ENCODE results near the gene TFEB.

TFEB gene

DNA sequence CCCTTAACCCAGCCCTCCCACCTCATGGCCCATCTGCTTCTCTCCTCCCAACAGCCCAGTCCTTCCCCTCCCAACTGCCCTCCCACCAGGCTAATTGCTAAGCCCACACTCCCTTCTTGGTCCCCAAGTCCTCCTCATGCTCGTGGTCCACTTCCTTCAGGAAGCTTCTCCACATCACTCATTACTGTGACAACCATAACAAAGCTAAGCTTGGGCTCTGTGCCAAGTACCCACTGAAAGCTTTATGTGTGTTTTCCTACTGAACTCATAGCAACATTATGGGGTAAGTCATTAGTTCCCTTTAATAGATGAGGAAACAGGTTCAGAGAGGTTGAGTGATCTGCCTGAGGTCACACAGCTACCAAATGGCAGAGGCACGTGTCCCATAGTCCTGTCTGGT, 28.1 kb upstream of the TFEB start:
- DNase-seq: no peak

DNA sequence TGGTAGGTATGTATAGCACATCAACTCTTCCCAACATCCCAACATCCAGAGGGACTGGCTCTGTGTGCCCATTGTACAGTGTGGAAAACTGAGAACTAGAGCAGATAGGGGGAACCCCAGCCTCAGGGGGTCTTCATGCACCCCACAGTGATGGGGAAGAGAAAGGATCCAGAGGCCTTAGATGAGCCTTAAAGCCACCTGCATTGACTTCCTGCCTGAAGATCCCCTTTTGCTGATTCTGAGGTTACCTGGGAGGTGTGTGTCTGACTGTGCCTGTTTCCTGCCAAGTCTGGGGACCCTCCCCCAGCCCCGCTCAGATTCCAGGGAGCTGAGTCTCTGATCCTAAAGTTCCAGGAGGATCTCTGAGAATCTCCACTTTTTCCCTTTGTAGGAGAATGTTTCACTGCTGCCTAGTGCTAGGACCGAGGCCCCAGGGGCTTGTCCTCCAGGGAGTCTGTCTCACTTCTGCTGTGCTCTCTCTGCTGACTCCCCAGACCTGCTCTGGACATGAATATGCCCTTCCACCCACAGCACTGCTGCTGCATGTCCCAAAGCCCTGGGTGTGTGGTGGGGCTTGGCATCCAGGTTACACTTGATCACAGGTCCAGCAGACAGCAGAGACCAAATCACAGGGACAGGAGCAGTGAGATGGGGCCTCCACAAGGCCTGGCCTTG, 24.6 kb upstream of the TFEB start:
- no peak for DNase-seq

DNA sequence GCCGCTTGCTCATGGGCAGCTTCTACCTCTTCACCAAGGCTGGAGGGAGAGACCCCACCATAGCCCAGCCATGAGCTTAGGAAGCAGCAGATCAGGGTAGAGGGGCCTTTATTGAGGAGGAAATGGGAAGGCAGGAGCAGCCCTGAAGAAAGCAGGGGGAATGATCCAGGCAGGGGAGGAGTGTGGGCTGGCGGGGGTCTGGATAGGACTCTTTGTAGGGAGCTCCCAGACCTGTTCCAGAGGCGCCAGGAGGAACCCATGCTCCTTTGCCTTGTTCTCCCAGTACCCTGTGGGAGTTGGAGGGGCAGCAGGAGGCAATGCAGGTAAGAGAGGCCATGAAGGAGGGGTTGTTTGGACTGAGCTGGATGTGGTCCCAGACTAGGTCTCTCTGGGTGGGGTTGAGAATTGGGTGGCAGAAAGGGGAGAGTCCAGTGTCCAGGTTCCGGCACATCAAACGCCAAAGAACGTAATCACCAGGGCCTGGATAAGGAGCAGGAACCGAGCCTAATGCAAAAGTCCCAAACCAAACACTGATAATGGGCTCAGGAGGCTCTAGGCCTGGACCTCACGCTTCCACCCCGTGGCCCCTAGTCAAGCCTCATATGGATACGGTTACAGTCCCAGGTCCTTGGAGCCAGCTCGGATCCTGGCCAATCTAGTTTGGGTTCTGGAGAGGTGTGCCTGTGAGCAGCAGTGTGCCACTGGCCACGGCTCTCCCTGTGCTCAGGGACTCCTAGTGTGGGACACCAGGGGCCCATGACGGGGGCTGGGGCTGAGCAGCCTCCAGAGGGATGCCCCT, 23.9 kb upstream of the TFEB start:
- no peak for DNase-seq

- DNase-seq: no peak
Observed at GRCh38 chr6:41758641-41759035, 23.2 kb upstream of the TFEB start.

DNA sequence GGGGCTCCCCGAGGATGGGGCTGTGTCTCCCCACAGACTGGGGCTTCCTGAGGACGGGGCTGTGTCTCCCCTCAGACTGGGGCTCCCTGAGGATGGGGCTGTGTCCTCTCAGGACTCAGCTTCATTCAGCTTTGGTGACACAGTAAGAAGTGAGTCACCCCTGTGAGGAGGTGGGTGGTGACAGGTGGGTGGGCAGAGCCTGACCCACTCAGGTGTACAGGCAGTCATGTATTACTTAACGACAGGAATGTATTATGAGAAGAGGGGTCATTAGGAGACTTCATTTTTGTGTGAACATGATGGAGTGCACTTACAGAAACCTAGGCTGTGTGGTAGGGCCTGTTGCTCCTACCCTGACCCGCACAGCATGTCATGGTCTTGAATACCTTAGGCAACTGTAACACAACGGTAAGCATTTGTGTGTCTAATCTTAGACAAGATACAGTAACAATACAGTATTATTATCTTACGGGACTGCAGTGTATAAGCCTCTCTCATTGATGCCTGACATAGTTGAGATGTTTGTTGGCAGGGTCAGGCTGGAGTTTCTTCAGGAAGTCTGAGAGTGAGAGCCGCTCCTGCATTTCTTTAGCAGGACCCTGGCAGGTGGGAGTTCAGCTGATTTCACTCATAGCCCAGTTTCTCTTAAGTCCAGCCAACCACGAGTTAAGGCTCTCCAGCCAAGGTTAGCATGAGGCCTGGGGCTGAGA, 22.7 kb upstream of the TFEB start:
- no peak for DNase-seq

DNA sequence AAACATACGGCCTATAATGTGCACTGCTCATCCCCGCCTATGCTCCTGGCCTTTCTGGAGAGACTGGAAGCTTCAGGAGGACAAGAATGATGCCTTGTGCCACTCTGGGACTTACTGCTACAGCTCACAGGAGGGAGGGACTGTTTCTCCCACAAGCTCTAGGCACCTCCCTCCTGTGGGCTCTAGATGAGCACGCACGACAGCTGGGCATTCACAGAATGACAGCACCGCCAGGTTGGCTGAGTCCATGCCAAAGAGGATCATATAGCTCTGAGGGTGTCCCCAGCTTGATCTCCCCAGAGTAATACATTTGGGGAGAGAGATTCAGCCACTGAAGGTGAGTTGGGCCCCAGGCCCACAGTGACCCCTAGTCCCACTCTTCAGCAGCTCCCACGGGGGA, 21.9 kb upstream of the TFEB start:
- DNase-seq: no peak

DNA sequence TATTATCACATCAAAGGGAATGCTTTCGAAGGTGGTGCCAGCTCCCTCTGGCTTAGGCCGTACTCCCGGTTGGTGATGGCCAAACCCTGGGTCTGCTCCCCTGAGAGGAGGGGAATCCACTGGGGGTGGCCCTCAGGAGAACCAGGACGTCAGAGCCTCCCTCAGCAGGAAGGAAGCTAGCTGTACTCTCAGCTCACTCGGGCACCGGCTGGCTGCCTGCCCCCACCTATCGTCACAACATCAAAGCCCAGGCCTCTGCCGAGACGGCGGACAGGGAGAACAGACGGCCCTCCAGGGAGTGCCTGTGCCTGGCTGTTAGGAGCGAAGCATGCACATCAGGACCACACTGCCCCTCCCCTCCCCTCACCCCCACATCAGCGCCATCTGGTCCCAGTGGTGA, 20.9 kb upstream of the TFEB start:
- no peak for DNase-seq

- DNase-seq: no peak
Observed at GRCh38 chr6:41755895-41756294, 20.5 kb upstream of the TFEB start.

GRCh38 chr6:41750374-41750773, 15.0 kb upstream of the TFEB start:
- no peak for DNase-seq

GRCh38 chr6:41748542-41748941, 13.1 kb upstream of the TFEB start:
- DNase-seq: no peak

DNA sequence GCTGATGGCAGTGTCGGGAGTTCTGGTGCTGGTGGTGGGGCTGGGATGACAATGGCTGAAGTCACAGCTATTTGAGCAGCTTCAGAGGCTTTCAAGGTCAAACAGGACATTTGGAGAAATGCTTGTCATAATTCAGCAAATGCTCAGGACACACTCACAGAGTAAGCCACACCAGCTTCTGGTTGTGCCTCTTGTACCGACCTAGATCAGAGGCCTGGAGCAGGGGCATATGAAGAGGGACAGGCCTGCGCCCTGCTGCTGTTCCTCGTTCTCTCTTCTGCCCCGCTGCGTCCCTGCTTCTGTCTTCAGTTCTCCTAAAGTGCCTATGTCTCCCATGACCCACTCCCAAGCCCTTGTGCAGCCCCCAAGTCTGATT, 12.7 kb upstream of the TFEB start:
- no peak for DNase-seq

DNA sequence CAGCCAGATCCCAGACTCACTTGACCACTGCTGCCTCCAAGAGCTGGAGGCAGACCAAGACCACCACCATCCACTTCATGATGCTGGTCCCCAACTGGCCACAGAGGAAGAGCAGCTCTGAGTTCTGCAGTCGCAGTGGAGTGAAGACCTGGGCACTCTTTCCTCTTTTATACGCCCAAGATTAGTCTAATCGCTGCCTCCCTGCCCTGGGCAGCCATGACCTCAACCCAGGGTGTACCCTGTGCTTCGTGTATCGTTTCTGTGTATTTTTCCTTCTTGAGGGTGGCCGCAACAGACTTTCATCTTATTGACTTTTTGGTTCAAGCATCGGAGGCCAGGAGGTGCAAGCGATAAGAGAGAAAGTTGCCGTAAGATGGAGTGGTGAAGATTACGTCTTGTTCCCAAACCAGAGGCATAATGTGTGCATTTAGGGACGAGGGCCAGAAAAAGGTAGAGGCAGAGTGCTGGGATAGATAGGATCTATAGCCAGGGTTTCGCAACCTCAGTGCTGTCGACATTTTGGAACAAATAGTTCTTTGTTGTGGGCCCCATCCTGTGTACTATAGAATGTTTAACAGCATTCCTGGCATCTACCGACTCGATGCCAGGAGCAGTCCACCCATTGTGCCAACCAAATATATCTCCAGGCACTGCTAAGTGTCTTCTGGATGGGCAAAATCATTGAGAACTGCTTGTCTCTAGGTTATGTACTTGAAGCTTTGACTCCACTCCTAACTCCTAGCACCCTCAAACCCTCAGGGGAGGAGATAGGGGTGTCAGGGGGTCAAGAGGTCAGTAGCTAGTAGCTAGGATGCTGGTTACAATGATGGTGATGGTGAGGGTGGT, 12.1 kb upstream of the TFEB start, which contains the start of gene PGC:
PGC (minus strand) TSS at position 142 of the 846 bp plus-strand sequence; CDS start at position 79, 63 bp downstream.
- DNase-seq: no peak

DNA sequence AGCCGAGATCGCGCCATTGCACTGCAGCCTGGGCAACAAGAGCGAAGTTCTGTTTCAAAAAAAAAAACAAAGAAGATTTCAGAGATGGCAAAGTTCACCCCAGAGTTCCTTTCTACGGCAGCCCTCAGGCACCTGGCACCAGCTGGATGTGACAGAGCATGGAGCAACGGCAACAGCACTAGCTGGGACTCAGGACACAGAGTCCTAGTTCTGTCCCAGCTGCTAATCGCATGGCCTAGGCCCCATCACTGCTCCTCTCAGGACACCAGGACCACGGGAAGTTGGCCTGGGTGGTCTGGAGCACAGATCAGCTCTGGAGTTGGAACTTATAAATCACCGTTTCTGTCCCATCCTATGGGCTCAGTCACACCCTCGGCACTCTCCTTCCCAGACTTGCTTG, 10.7 kb upstream of the TFEB start:
- no peak for DNase-seq

GRCh38 chr6:41744236-41744787, 8.9 kb upstream of the TFEB start:
- no peak for DNase-seq

DNA sequence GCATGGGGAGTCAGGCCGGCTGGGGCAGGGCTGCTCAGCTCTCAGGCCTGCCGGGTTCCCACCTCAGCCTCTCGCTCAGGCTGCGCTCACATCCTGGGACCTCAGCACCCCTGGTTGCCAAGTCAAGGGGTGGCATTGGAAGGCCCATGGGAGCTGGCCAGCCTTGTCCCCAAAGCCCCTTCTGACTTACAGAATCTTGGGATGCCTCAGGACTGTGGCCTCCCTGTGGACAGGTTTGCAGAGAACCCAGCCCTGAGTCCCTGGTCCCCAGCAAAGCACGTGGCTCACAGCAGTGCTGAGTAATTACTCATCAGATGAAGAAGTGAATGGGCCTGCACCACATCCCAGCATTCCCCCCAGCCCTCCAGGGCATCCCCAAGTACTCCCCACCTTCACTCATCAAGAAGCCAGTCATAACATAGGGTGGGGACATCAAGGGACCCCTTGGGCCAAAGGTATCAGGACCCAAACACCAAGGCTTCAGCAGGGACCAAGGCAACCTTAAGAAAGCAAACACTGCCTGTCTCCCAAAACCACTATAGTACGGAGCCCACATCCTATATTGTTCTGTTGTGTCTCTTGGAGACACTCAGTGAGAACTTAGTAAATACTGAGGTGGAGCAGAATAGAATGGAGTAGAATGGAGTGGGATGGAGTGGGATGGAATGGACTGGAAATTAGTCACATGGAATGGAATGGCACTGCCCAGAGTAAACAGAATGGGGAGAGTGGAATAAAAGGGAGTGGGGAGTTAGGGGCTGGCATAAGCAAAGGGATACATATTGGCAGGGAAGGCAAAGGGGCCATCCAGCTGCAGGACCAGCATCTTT, 8.2 kb upstream of the TFEB start:
- DNase-seq: no peak

DNA sequence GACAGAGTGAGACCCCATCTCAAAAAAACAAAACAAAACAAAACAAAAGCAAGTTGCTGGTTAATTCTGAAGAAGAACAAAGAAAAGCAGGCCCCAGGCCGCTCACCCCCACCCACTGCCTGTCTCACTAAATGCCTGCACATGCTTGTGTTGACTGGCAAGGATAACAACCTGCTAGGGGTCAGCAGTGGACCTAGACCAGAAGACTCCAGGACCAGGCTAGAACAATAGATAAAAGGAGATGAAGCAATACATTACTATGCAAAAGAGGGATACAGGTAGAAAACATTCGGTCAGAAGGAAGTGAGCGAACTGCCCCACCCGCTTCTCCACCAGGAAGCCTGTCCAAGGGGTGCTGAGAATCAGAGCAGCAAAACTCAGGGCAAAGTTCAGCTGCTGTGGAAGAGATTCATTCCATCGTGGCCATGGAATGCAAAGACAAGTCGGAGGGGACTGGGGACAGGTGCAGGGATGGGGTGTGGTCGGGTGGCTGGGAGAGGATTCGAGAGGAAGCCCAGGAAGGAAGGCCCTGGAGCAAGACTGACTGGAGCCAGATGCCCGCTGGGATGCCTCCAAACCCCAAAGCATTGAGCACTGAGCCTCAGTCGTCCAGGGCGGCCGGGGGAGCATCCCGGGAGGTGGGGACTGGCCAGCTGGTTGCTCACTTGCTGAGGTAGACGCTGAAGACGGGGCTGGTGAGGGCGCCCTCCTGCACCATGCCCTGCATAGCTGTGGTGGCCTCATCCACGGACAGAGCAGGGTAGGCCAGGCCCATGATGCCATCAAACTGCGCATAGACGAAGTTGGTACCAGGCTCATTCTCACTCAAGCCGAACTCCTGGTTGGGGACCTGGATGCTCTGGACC, 6.5 kb upstream of the TFEB start:
- no peak for DNase-seq

GRCh38 chr6:41740366-41741162, 5.2 kb upstream of the TFEB start:
- DNase-seq: no peak

GRCh38 chr6:41739041-41739440, 3.6 kb upstream of the TFEB start:
- DNase-seq: no peak

DNA sequence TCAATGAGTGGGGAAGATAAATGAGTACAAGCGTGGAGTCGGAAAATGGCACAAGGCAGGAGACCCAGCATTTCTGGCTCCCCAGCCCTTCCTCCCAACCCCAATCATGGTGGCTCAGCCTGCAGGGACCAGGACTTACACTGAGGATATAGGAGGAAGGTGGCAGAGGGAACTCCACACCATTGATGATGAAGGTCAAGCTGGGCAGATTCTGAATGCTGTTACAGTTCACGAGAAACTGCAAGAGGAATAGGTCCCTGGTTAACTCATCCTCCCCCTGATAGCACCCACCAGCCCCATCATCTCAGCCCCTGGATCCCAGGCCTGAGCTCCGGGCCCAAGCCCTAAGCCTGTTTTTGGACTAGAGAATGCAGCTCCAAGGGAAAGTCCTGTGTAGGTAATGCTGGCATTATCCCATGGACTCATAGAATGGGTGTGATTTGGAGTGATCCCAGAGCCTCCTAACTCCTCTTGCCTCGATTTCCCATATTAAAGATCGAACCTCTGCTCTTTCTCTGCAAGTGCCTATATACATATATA, 2.3 kb upstream of the TFEB start:
- no peak for DNase-seq

Measured in NCI-H1092 treated with DMSO at 0.1 percent for 48 hours (cell line).